Pancreas (tissue), 10 donors: ENCODE measurements around the gene RNU1-4. TPM values are rescaled to one million over a fixed set of nuclear protein-coding genes. Genes with fewer than 3 reads are reported as not detected.
A peak's percentile ranks its signal among the peaks of the same experiment; 100 is the strongest.
"Not testable (repeated sequence)": the region's sequence is repeated elsewhere in the genome, so short reads cannot be mapped to it uniquely, and the experiment has no call there.

Source experiments
- ATAC-seq, 4 donors: fragments of 200-7000 bp; cut with Tn5 transposase; one replicate each; pipeline versions ENCODE4 v1.8.0 to v1.9.1; 2020; ENCODE audit warnings: mild to moderate bottlenecking in 4 of 4, moderate library complexity in 4 of 4
- DNase-seq, 6 donors: peaks; one replicate each; pipeline ENCODE4 v3.0.0-alpha.2; 2020
- FAIRE-seq: peaks from 2 replicates; lab custom pipeline; 2012; peaks lifted over from hg19 to GRCh38; lab: Jason Lieb, UNC
- H3K27ac ChIP-seq, 4 donors: fragments of 200-600 bp; sonication (generic); 1 replicate in 3 of 4; 2 replicates in 1 of 4; pipeline versions ENCODE4 v1.5.0 to v1.8.0; 2020
- H3K27me3 ChIP-seq, 4 donors: fragments of 200-600 bp; one replicate each; pipeline ENCODE4 v1.8.0; 2021
- H3K36me3 ChIP-seq, 3 donors: fragments of 200-600 bp; sonication (generic) in 1 of 3; one replicate each; pipeline versions ENCODE4 v1.5.0 to v1.8.0; 2020 to 2021
- H3K4me1 ChIP-seq, 3 donors: fragments of 200-600 bp; one replicate each; pipeline ENCODE4 v1.8.0; 2021
- H3K4me3 ChIP-seq, 4 donors: fragments of 200-600 bp; sonication (generic) in 2 of 4; one replicate each; pipeline versions ENCODE4 v1.5.0 to v1.8.0; 2020 to 2021
- H3K9me3 ChIP-seq, 4 donors: fragments of 200-600 bp; one replicate each; pipeline ENCODE4 v1.8.0; 2021
- WGBS, 2 donors: extraction: QIAGEN DNeasy Blood & Tissue Kit; methylation state at CpG; one replicate each; pipeline ENCODE4 v1.1.7; 2013; 5-methylcytosine and 5-hydroxymethylcytosine counted together
- intact Hi-C, 3 donors: fragments of 100-400 bp; cut with DNase I; formaldehyde crosslinking; loops; one replicate each; pipeline versions ENCODE4 v1.11.1 to v1.14.2; 2022
- polyA plus RNA-seq, 2 donors: library from polyadenylated mRNA; stranded (reverse); fragments of 200-250 nt; gene quantifications; one replicate each; pipeline ENCODE4 v1.2.3, GENCODE V29; 2013
- total RNA-seq, 6 donors: library from RNA; stranded (reverse); fragmentation: NEBNext Ultra II Directional in 4 of 6; extraction: Animal tissue kit (Norgen Biotek cat#: 25700) in 4 of 6; gene quantifications; one replicate each; pipeline versions ENCODE4 v1.2.1 to v1.2.4, GENCODE V29; 2021 to 2023
- donor health status: healthy with polysubstance abuse.
- donor health status: DM: no; HTN: no; CAD: no; lungs with moderate emphysema.
- donor health status: DM: no; HTN: no; CAD: no.
- donor health status: control.
- donor health status: control.
- donor health status: Bipolar disorder and iron deficiency.
- donor health status: DM: yes; HTN: yes; CAD: no.
- donor health status: DM: no; HTN: no; CAD: no.
- donor health status: DM: no; HTN: no; CAD: no.
- donor health status: DM: yes; HTN: yes; CAD: no.

RNU1-4 gene
- total and polyA plus RNA-seq, 8 donors, result 687 to 5,169 (median 2,340) TPM; not detected in 2

DNA sequence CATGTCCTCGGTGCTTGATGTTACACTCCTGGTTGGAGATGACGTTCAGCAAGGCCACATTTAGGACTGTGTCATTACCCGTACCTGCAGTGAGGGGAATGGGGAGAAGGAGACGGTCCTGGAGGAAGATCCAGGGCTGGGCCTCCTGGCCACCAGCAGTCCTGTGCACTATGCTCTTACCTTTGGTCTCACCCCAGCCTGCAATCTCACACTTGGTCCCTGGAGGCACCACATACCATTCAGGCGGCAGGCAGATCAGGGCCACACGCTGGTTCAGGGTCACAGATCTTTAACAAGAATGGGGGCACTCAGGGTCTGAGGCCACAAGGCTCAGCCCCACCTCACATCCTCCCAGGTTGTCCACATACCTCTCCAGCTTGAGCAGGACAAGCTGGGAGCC lies 17.3 kb downstream of the RNU1-4 start:
- peak in 3 of 4 donors; percentile 12 to 42 (median 23) for ATAC-seq

DNA sequence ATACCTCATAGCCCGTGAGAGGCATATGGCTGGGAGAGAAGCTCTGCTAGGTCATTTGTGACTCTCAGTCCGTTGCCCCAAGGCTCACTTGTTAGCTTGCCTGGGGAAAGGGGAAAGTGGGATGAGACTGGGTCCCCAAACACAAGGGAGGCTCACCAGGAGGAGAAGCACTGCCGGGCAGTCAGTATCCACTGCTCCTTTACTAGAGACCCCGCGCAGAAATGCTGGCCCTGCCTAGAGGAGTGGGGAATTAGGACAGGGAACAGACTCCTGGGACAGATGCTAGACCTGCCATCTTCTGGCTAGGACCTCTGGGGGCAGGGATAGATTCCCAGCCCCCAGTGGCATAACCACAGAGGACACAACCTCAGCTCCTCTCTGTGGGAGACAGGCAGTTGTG lies 17.7 kb downstream of the RNU1-4 start:
- 63% methylated on average over 4 of the region's 5 CpGs for WGBS, 2 donors
- H3K36me3 ChIP-seq, intact Hi-C loops, H3K27me3 ChIP-seq, H3K9me3 ChIP-seq, FAIRE-seq, H3K4me1 ChIP-seq, ATAC-seq: not testable (repeated sequence)
- Histone ChIP-seq H3K27ac (peak overlapping the region in 1 of 4 donors; percentile 28), H3K4me3 (peak overlapping the region in 2 of 4 donors; percentile 7 to 17)
- peak in 2 of 6 donors; percentile 2 to 49 for DNase-seq

More for the DNA sequence above, 17.3 kb downstream of the RNU1-4 start:
- H3K4me1 ChIP-seq, H3K4me3 ChIP-seq, H3K36me3 ChIP-seq, H3K9me3 ChIP-seq, H3K27me3 ChIP-seq, H3K27ac ChIP-seq, intact Hi-C loops, DNase-seq, FAIRE-seq: not testable (repeated sequence)
- 88% methylated on average over 2 of the region's 6 CpGs; no CpG with 5 or more reads in 1 of the 2 donors for WGBS, 2 donors

DNA sequence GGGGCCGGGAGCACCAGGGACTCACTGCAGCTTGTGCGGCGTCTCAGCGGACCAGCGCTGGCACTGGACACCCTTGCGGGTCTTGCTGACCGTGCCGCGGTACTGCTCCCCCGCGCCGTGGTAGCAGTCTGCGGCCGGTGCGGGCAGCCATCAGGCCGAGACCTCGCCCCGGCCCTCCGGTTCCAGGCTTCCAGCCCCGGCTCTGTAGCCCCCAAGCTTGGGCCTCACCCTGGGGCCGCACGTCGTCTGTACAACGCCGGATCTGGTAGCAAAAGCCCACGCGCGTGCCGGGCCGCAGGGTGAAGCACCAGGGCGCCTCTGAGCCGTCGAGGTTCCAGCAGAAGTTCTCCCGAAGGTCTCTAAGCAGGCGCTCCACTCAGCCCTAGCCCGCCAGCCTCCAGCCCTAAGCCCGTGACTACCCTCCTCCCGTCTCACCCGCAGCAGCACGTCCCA lies 18.8 kb downstream of the RNU1-4 start:
- DNase-seq, result peak; percentile 26 to 81 (median 47)
- Histone ChIP-seq H3K27ac (peak overlapping the region in 3 of 4 donors; percentile 51 to 73 (median 62)), H3K4me3 (peak overlapping the region in 3 of 4 donors; percentile 40 to 50 (median 44))
- peak; percentile 26 to 48 (median 34) for ATAC-seq
- H3K36me3 ChIP-seq, H3K4me1 ChIP-seq, FAIRE-seq, H3K9me3 ChIP-seq, H3K27me3 ChIP-seq, intact Hi-C loops: not testable (repeated sequence)
- WGBS, 2 donors, result 17 to 24% methylated on average over 26 to 40 of the region's 40 CpGs

DNA sequence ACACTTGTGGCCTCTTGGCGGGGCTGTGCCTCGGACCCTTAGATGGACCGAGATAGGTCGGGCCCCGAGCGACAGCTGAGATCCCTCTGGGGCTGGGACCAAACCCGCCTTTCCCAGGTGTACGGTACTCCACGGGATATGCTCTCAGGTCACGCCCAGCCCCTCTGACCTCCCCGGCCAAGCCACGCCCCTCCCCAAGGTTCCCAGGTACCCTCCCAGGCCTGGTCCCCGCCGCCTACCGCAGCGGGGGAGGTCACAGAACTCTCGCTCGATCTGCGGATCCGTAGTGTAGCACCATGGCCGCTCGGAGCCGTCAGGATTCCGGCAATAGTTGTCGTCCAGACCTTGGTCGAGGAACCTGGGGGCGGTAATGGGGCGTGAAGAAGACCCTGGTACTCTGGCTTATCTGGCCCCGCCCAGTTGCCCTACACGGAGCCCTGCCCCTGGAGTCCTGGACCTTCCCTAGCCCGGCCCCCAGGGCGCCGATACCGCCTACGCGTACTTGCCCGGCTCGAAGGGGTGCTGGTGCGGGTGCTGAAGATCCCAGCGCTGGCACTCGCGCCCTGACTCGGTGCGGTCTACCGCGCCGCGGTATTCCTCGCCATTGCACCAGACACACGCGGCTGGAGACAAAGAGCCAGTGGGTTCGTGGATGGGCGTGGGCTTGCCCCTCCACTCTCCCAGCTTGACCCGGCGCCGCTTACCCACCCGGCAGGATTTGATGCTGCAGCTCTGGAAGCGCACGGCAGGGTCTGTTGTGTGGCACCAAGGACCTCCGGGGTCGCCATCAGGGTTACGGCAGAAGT lies 19.5 kb downstream of the RNU1-4 start:
- H3K36me3 ChIP-seq, intact Hi-C loops, H3K4me1 ChIP-seq, H3K9me3 ChIP-seq, FAIRE-seq, H3K27me3 ChIP-seq: not testable (repeated sequence)
- WGBS, 2 donors, result 26 to 41% methylated on average over 10 to 14 of the region's 62 CpGs
- Histone ChIP-seq H3K27ac (peak overlapping the region in 2 of 4 donors; percentile 37 to 46), H3K4me3 (peak overlapping the region in 2 of 4 donors; percentile 26 to 50)
- peak; percentile 88 to 91 (median 90) for ATAC-seq
- DNase-seq, result peak; percentile 16 to 55 (median 27)

DNA sequence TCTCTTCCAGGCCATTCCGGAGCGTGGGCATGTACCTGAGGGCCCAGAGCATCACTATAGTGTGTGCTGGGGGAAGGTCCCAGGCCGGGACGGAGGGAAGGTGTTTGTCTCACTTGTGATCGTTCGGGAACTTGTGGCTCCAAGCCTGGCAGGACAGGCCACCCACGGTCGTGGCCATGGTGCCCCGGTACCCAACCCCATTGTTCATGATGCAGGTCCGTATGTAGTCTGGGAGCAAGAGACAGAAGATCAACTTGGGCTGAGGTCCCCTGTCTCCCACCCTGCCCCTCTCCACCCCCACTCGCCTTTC lies 20.1 kb downstream of the RNU1-4 start:
- Histone ChIP-seq H3K27ac (peak overlapping the region in 2 of 4 donors; percentile 37 to 46), H3K4me3 (peak overlapping the region in 2 of 4 donors; percentile 26 to 30), H3K4me1 (peaks cover 8 to 12% (median 12%) of the 10 kb centered on the region in 3 donors)
- intact Hi-C loops, H3K36me3 ChIP-seq, H3K9me3 ChIP-seq, ATAC-seq, FAIRE-seq, H3K27me3 ChIP-seq: not testable (repeated sequence)
- WGBS, 2 donors, result 39 to 63% methylated on average over 6 to 8 of the region's 11 CpGs
- DNase-seq, result peak in 3 of 6 donors; percentile 19 to 55 (median 48)

DNA sequence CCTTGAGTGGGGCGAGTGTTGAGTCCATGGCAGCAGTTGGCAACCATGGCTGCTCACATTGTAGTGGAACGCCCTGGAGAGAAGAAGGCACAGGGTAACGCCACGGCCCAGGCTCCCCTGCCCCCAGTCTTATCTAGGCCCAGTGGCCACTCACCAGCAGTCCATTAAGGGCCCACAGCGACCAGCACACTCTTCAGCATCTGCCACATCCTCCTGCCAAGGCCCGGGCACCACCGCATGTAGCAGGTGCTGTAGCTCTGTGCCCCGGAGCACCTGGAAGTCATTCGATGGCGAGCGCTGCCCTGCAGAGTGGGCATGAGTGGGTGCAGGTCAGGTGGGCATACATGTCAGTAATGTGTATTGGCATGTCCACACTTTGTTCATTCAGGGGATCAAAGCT lies 20.5 kb downstream of the RNU1-4 start:
- DNase-seq, result peak; percentile 19 to 72 (median 42)
- H3K27me3 ChIP-seq, H3K27ac ChIP-seq, ATAC-seq, FAIRE-seq, H3K36me3 ChIP-seq, H3K9me3 ChIP-seq, intact Hi-C loops: not testable (repeated sequence)
- Histone ChIP-seq H3K4me1 (peaks cover 12 to 15% (median 15%) of the 10 kb centered on the region in 3 donors), H3K4me3 (peak overlapping the region in 1 of 4 donors; percentile 26)
- WGBS, 2 donors, result 73 to 79% methylated on average over 11 of the region's 11 CpGs

DNA sequence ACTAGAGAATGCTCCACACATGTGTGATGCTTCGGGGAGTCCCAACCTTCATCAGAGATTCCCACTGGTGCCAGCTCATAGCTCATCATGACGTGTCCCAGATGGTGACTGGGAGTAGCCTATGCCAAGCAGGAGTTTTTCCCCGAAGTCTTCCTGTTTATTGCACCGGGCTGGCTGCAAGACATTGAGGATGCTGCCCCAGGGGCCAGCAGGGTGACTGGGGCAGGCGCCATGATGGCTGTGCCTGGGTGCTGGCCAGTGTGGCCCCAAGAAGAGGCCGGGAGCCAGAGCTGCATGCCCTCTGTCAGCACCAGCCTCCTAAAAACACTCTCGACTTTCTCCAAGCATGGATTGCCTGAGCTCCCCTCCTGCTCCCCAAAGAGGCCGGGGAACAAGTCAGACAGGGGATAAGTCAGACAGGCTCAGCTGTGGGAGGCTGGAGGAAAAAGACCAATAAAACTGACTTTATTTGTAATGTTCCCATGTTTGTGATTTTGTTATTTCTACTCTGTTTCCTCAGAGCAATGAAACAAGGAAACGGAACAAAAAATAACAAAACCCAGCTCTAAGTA lies 24.0 kb downstream of the RNU1-4 start:
- H3K36me3 ChIP-seq, FAIRE-seq, H3K9me3 ChIP-seq, H3K4me3 ChIP-seq, intact Hi-C loops, H3K27me3 ChIP-seq: not testable (repeated sequence)
- H3K4me1 ChIP-seq, result peaks cover 21 to 28% (median 23%) of the 10 kb centered on the region in 3 donors
- ATAC-seq (peak in 1 of 4 donors; percentile 3), DNase-seq (peak; percentile 36 to 80 (median 54))
- H3K27ac ChIP-seq, result peak overlapping the region; percentile 79 to 95 (median 88)
- 35 to 49% methylated on average over 9 of the region's 9 CpGs for WGBS, 2 donors

DNA sequence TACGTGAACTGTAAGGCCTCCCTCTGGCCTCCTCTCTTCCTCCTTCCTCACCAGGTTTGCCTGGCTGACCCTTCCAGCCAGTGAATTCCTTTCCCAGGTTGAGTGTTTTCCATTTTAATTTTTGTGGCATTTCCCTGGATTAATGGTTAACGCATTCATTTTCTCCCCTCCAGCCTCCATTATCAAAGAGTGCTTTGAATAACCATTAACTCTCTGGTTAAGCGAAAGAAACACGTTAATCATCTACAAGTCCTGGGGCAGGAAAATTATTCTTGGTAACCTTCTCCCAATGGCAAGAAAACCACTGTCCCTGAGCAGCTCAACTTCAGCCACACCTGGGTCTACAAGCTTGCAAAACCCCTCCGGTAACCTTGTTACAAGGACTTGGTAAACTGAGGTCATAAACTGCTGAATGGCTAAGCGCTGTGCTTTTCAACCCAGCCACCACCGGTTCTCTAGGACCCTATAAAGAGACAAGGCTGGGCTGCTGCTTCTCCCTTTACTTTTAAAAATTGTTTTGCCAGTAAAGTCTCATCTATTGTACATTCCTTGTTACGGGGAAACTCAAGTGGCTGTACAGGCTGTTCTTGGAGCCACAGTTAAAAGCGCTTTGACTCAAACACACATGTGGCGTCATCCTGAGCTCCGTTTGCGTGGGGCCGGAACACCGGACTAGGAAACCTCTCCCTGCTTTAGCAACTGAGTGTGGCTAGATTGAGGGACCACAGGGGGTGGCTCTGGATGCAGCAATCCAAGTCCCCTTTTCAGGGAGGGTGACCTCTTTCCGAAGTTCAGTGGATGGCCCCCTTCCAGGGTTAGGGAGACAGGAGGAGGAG lies 24.7 kb downstream of the RNU1-4 start:
- DNase-seq, result peak in 5 of 6 donors; percentile 52 to 69 (median 65)
- Histone ChIP-seq H3K27ac (peak overlapping the region; percentile 79 to 95 (median 88)), H3K4me3 (peak overlapping the region in 3 of 4 donors; percentile 1 to 28 (median 18)), H3K4me1 (peaks cover 21 to 28% (median 23%) of the 10 kb centered on the region in 3 donors)
- H3K27me3 ChIP-seq, H3K9me3 ChIP-seq, FAIRE-seq, H3K36me3 ChIP-seq, intact Hi-C loops: not testable (repeated sequence)
- ATAC-seq, result peak; percentile 39 to 69 (median 60)
- 12 to 23% methylated on average over 15 of the region's 15 CpGs for WGBS, 2 donors

DNA sequence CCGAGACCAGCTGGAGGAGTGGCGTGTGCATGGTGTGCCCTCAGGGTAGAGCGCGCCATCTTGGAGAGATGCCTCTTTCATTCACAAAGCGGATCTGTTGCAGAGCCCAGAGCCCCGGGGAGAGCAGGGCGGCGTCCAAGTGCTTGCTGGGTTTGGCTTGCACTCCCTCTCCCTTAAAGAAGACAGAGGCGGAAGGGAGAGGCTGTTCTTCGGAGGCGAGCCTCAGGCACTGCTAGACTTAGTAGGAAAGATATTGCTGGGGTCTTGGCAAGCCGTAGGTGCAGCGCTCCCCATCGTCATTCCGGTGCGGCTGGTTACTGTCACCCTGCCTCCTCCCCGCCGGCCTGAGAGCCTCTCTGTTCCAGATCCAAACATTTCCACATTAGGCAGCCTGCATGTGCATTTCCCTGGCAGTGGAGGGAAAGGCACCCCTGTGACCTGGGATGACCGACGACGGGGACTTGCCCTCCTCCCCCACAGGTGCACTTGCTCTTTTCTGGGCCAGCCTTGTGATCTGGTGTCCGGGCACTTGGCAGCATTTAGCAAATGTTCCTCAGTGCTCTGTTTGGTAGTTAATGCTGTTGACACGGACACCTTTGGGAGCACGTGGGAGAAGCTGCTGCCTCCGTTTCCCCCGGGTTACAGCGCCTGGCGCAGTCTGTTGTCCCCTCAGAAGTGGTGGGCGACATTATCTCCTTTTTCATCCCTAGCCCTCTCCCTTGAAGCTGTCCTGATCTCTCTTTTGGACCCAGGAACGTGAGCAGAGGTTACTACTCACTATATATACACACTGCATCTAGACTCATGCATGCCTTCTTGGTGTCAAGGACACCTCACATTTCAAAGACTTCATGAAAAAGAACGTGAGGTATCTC lies 25.7 kb downstream of the RNU1-4 start:
- DNase-seq, result peak; percentile 56 to 84 (median 63)
- intact Hi-C loops, FAIRE-seq, H3K36me3 ChIP-seq, H3K27me3 ChIP-seq, H3K9me3 ChIP-seq: not testable (repeated sequence)
- peaks cover 21 to 28% (median 23%) of the 10 kb centered on the region in 3 donors for H3K4me1 ChIP-seq
- 21 to 34% methylated on average over 24 to 25 of the region's 31 CpGs for WGBS, 2 donors
- peak overlapping the region; percentile 79 to 95 (median 88) for H3K27ac ChIP-seq
- peak overlapping the region in 2 of 4 donors; percentile 20 to 28 for H3K4me3 ChIP-seq
- ATAC-seq, result peak; percentile 38 to 53 (median 41)

DNA sequence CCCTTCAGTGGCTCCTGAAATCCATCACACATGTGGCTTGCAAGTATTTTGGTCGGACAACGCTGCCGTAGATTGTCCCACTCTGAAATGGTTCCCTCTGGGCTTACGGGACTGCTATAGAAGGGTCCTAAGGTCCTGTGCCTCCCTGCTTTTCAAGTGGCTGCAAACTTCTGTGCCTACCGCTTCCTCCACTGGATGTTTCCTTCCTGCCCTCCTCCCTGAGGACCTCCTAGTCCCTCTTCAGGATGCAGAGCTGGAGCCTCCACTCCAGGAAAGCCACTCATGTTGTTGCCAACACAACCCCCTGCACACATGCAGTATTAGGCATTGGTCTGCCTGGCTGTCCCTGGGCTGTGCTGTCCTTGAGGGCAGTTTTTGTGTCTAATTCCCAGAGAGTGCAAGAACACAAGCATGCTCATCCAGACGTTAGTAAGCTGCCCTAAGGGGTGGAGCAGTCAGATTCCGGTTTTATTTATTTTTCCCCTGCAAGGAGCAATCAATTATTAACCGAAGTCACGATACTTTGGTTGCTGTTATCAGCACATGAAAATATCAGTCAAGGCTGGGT lies 26.5 kb downstream of the RNU1-4 start:
- FAIRE-seq, H3K36me3 ChIP-seq, intact Hi-C loops, H3K9me3 ChIP-seq, H3K27me3 ChIP-seq: not testable (repeated sequence)
- peaks cover 21 to 28% (median 23%) of the 10 kb centered on the region in 3 donors for H3K4me1 ChIP-seq
- DNase-seq (peak; percentile 54 to 78 (median 72)), ATAC-seq (peak; percentile 54 to 67 (median 64))
- peak overlapping the region; percentile 58 to 95 (median 77) for H3K27ac ChIP-seq
- peak overlapping the region in 2 of 4 donors; percentile 8 to 20 for H3K4me3 ChIP-seq
- 4 to 13% methylated on average over 8 of the region's 9 CpGs for WGBS, 2 donors
